K562 (cell line): Measurements from ENCODE around the gene FLVCR2. TPM values are rescaled to one million over a fixed set of nuclear protein-coding genes. Genes with fewer than 3 reads are reported as not detected.

Experiments used
- ESRRB ChIP-seq: fragments of 250-450 bp; sonication (Bioruptor Pico); IDR thresholded peaks from 2 replicates; pipeline ENCODE4 v1.5.0; 2020; ENCODE audit warnings: mild to moderate bottlenecking, moderate library complexity, borderline replicate concordance
- FIP1L1 ChIP-seq: fragments of 200-400 bp; formaldehyde crosslinking; IDR thresholded peaks from 2 replicates; pipeline ENCODE4 v1.6.1; 2018; ENCODE audit warnings: mild to moderate bottlenecking, low read depth, low read length; ENCODE audit not compliant: poor library complexity, severe bottlenecking
- FOXJ3 ChIP-seq: sonication (generic); formaldehyde crosslinking; IDR thresholded peaks from 2 replicates; pipeline ENCODE4 v1.4.0; 2020; ENCODE audit warnings: mild to moderate bottlenecking, missing genetic modification reagents
- HNRNPK ChIP-seq: fragments of 200-400 bp; formaldehyde crosslinking; IDR thresholded peaks from one replicate; pipeline ENCODE4 v1.6.1; 2018; ENCODE audit warnings: mild to moderate bottlenecking, low read depth, low read length; ENCODE audit not compliant: poor library complexity, severe bottlenecking
- HNRNPL ChIP-seq: fragments of 200-400 bp; formaldehyde crosslinking; IDR thresholded peaks from 2 replicates; pipeline ENCODE4 v1.6.1; 2017; ENCODE audit warnings: low read depth, mild to moderate bottlenecking, low read length
- HNRNPLL ChIP-seq: fragments of 200-400 bp; formaldehyde crosslinking; IDR thresholded peaks from 2 replicates; pipeline ENCODE4 v1.6.1; 2017; ENCODE audit warnings: low read length, low read depth, mild to moderate bottlenecking; ENCODE audit not compliant: poor library complexity, severe bottlenecking
- MEIS2 ChIP-seq: fragments of 450-650 bp; IDR thresholded peaks from 2 replicates; pipeline ENCODE4 v1.6.1; 2014; ENCODE audit warnings: mild to moderate bottlenecking; ENCODE audit not compliant: partially characterized antibody
- PBX2 ChIP-seq, 2 experiments: IDR thresholded peaks in 1 of 2; conservative IDR thresholded peaks in 1 of 2; 2 replicates each; pipeline ENCODE4 v1.6.1; 2016; ENCODE audit warnings: low read depth in 2 of 2, mild to moderate bottlenecking in 1 of 2, missing compliant biosample characterization in 1 of 2, missing genetic modification characterization in 1 of 2, moderate library complexity in 1 of 2
- PCBP1 ChIP-seq: fragments of 200-400 bp; formaldehyde crosslinking; IDR thresholded peaks from 2 replicates; pipeline ENCODE4 v1.6.1; 2018; ENCODE audit warnings: mild to moderate bottlenecking, low read depth, low read length; ENCODE audit not compliant: poor library complexity, severe bottlenecking
- POLR2AphosphoS5 ChIP-seq: IDR thresholded peaks from 2 replicates; pipeline ENCODE4 v1.6.1; 2011; ENCODE audit warnings: mild to moderate bottlenecking, low read depth, low read length, moderate library complexity; ENCODE audit not compliant: control insufficient read depth, insufficient read depth
- RBFOX2 ChIP-seq: fragments of 200-400 bp; formaldehyde crosslinking; IDR thresholded peaks from 2 replicates; pipeline ENCODE4 v1.6.1; 2017; ENCODE audit warnings: low read depth, mild to moderate bottlenecking, low read length, moderate library complexity
- SIN3A ChIP-seq, 2 experiments: fragments of 150-350 bp in 1 of 2; IDR thresholded peaks; 2 replicates each; pipeline ENCODE4 v1.6.1; 2011 to 2016; ENCODE audit warnings: borderline replicate concordance in 2 of 2, low read depth in 2 of 2, low read length in 2 of 2, mild to moderate bottlenecking in 2 of 2, moderate library complexity in 2 of 2; ENCODE audit not compliant: control insufficient read depth in 1 of 2
- ZNF263 ChIP-seq: sonication (generic); formaldehyde crosslinking; IDR thresholded peaks from 2 replicates; pipeline ENCODE4 v1.8.0; 2022; ENCODE audit warnings: mild to moderate bottlenecking, missing genetic modification reagents, borderline replicate concordance
- polyA plus RNA-seq, 8 experiments: library from polyadenylated mRNA; depleted of rRNA in 4 of 8; stranded (reverse) in 5 of 8; unstranded in 3 of 8; fragments of >200 nt; fragmentation: Nextera tagmentation in 2 of 8; fragmentation: Illumina TruSeq in 1 of 8; extraction: Ambion mirVana in 2 of 8; extraction: Trizol in 1 of 8; gene quantifications; 2 replicates each; pipeline versions ENCODE4 v1.2.1 to v1.2.3, GENCODE V29; 2011 to 2014; ENCODE audit warnings: inconsistent platforms in 1 of 8, missing spikeins in 1 of 8
- total RNA-seq, 7 experiments: library from RNA; depleted of rRNA in 6 of 7; stranded (reverse); fragments of >200 nt in 6 of 7; fragmentation: Illumina TruSeq in 2 of 7; extraction: Trizol in 2 of 7; gene quantifications; 2 replicates each; pipeline versions ENCODE4 v1.2.1 to v1.2.3, GENCODE V29; 2011 to 2021; ENCODE audit warnings: low replicate concordance in 1 of 7
- TF ChIP-seq, protein P1 (sequence below): conservative IDR thresholded peaks from 2 replicates; pipeline ENCODE4 v1.6.1; 2011; ENCODE audit warnings: low read depth, mild to moderate bottlenecking, low read length; ENCODE audit not compliant: control insufficient read depth
- TF ChIP-seq, protein P2 (sequence below): fragments of 450-650 bp; IDR thresholded peaks from 2 replicates; pipeline ENCODE4 v1.6.1; 2018; ENCODE audit not compliant: partially characterized antibody

The FLVCR2 gene
- total and polyA plus RNA-seq, 9 of the 15 experiments (the other 6 are each of a cell fraction or from before 2014, with no cell fraction given) = 1.5 TPM; not detected in 8

GRCh38 chr14:75660630-75661498, 82.4 kb downstream of the FLVCR2 start, which contains the start of the genes ERG28 and TTLL5 (continued):
- TF ChIP-seq SIN3A (IDR thresholded peaks at IDR 0.05; ENCODE audit: borderline replicate concordance in 2 of 2, control insufficient read depth in 1 of 2, low read depth in 2 of 2, low read length in 2 of 2) (peak; percentile 54 to 93; a peak in 3 of 4 replicates), PBX2 (CRISPR knock-in tag; IDR thresholded peaks at IDR 0.05; ENCODE audit: low read depth) (peak; percentile 58), PBX2 (tag; conservative IDR thresholded peaks at IDR 0.05; ENCODE audit: low read depth) (peak; percentile 91), PCBP1 (peak; percentile 20), ESRRB (no peak), MEIS2 (peak; percentile 48), POLR2AphosphoS5 (no peak), ZNF263 (CRISPR knock-in tag) (0 out of 2 replicates have a peak, but pooled peaks have one; percentile 32), FIP1L1 (peak; percentile 23), HNRNPL (no peak), FOXJ3 (CRISPR knock-in tag) (0 out of 2 replicates have a peak, but pooled peaks have one; percentile 53), RBFOX2 (peak; percentile 70), HNRNPLL (peak; percentile 81), HNRNPK (no peak)
- TF ChIP-seq, protein P1, sequence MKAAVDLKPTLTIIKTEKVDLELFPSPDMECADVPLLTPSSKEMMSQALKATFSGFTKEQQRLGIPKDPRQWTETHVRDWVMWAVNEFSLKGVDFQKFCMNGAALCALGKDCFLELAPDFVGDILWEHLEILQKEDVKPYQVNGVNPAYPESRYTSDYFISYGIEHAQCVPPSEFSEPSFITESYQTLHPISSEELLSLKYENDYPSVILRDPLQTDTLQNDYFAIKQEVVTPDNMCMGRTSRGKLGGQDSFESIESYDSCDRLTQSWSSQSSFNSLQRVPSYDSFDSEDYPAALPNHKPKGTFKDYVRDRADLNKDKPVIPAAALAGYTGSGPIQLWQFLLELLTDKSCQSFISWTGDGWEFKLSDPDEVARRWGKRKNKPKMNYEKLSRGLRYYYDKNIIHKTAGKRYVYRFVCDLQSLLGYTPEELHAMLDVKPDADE = peak; percentile 37; the same call in 1 of the 2 replicates
- TF ChIP-seq, protein P2, sequence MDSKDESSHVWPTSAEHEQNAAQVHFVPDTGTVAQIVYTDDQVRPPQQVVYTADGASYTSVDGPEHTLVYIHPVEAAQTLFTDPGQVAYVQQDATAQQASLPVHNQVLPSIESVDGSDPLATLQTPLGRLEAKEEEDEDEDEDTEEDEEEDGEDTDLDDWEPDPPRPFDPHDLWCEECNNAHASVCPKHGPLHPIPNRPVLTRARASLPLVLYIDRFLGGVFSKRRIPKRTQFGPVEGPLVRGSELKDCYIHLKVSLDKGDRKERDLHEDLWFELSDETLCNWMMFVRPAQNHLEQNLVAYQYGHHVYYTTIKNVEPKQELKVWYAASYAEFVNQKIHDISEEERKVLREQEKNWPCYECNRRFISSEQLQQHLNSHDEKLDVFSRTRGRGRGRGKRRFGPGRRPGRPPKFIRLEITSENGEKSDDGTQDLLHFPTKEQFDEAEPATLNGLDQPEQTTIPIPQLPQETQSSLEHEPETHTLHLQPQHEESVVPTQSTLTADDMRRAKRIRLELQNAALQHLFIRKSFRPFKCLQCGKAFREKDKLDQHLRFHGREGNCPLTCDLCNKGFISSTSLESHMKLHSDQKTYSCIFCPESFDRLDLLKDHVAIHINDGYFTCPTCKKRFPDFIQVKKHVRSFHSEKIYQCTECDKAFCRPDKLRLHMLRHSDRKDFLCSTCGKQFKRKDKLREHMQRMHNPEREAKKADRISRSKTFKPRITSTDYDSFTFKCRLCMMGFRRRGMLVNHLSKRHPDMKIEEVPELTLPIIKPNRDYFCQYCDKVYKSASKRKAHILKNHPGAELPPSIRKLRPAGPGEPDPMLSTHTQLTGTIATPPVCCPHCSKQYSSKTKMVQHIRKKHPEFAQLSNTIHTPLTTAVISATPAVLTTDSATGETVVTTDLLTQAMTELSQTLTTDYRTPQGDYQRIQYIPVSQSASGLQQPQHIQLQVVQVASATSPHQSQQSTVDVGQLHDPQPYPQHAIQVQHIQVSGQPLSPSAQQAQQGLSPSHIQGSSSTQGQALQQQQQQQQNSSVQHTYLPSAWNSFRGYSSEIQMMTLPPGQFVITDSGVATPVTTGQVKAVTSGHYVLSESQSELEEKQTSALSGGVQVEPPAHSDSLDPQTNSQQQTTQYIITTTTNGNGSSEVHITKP = peak; percentile 19
